Measurements from ENCODE around the gene FAS.

Gene FAS

DNA sequence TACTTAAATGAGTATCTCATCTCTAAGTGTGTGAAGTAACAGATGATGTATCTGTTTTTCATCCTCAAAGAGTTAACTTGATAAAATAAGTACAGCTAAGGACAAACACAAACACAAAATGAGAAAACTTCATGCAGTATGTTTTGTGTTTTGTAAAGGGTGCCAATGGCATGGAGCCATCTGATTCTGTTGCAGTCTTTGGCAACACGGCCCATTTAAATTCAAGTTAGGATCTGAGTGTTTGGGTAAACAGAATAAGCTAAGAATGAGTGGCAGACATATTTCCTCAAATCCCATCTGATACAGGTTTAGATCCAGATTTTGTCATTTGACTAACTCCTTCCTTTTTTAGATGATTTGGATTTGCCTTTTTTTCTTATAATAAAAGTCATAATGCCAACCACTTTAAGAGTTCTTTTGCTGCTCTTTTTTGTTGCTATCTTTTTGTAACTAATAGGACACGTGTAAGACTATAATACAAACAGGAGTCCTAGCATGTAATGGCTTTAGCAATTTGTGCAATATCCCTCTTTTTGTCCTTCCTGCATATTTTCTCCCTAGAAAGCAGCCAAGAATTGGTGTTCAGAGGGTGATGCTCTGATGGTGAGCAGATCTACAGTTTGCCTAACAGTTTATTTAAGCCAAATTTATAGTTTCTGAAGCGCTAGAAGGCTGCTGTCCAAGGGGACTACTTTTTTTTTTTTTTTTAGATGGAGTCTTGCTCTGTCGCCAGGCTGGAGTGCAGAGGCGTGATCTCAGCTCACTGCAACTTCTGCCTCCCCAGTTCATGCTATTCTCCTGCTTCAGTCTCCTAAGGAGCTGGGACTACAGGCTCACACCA is 19.2 kb upstream of the FAS start:
- DNase-seq (ENCODE audit: low spot score), result no peak

DNA sequence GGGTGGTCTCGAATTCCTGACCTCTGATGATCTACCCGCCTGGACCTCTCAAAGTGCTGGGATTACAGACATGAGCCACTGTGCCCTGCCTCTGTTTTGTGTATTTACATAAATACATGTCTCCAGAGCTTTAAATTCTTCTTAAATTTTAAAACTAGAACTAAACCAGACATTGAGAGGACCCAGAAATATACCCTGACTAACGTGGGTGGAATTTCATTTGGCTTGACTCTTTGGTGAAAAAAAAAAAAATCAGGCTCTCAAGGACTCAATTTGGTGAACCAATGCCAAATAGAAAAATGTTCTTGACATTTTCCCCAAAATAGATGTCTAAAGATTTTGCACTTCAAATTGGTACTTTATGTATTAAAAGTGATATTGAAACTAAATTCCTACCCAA is 16.6 kb upstream of the FAS start:
- no peak for DNase-seq (ENCODE audit: low spot score)

DNA sequence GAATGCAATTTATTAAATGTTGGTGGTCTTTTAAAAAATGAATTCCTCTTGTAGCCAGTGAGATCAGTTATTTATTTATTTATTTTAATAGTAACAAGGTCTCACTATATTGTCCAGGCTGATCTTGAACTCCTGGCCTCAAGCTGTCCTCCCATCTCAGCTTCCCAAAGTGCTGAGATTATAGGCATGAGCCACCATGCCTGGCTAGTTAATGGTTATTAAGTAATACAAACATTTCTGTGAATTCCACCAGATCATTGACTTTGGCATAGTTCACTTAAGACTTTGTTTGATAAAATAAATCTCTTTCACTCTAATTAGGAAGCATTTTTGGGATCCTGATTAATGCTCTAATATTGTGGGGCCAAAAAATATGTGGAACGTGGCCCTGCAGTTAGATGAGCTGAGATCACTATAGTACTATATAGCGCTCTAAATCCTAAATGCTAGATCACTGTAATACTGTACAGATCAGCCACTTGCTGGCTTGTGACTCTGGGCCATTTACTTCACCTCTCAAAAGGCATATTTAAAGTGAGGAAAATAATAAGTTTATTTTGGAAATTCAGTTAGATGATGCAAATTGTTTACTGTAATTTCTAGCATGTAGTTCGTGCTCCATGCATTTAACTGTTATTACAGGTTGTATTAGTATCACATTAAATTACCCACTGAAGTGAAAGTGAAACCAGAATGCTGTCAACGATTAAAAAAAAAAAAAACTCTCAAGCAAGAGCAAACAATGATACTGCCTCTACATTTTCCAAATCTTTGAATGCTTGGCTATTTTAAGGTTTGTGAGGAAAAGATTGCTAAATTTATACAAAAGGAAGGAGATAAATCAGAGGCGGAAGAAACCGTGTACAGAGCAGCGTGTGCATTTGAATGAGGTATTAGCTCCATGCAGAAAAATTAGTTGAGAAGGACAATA is 15.9 kb upstream of the FAS start:
- DNase-seq (ENCODE audit: low spot score), result no peak

DNA sequence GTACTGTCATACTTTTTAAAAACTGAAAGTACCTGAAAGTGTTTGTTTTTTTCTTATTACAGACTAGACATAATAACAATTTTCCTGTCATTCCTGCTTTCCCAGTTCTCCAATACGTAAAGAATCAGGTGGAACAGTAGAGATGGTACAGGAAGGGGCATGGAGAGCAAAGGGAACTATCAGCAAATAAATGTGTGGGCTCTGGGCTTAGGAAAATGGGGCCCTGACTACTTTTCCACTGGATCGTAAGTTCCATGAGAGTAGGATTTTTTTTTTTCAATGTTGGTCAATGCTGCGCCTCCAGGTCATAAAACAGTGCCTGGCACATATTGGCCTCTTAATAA is 15.2 kb upstream of the FAS start:
- no peak for DNase-seq (ENCODE audit: low spot score)

DNA sequence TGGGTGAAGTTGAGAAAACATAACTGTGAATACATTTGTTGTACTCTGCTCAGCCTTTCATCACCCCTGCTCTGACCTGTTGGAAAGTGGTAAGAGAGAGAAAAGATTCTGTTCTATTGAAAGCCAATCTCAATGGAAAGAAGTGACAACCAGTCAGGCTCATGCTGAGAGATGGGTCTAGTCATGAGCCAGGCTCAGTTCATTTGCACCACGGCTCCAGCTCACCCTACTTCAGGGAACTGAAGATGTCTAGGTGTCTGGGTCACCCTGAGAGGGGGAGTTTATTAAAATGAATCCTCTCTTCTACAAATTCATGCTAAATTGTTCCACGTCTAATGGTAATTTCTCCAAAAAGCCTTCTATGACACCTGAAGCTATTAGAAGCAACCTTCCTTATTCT is 12.1 kb upstream of the FAS start:
- DNase-seq (ENCODE audit: low spot score), result no peak

DNA sequence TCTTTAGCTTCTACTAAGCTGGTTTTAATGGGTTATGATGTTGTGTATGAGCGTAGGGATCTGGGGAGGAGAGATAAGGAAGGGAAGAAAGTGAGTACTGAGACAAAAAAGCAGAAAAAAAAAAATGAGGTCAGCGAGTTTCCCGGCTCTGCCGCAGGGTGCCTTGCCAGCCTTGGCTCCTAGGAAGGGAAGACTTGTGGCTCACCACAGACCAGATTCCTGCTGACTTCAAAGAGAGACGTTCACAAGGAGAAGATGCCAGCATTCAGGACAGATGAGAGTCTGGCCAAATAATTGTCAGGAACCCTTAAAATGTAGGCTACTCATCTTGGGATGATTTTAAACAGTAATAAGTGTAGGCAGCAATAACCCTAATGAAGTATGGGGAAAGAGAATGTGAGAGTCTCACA is 11.4 kb upstream of the FAS start:
- peak; percentile 63 for DNase-seq (ENCODE audit: low spot score)

DNA sequence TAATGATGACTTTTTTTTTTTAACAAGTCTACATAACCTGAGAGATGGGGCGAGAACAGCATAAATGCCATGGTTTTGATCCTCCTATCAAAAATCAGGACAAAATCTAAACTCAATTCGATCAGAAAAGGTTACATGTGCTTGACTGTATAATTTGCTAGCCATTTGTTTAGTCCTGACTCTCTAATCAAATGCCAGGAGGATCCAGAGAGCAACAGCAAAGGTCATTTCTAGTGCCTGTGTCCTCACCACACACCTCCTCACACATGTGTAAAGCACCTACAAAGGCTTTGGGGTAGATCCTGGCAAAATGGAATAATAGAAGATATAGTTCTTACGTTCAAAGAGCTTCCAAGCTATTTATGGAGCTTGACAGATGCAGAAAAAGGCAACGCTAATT is 11.0 kb upstream of the FAS start:
- no peak for DNase-seq (ENCODE audit: low spot score)

DNA sequence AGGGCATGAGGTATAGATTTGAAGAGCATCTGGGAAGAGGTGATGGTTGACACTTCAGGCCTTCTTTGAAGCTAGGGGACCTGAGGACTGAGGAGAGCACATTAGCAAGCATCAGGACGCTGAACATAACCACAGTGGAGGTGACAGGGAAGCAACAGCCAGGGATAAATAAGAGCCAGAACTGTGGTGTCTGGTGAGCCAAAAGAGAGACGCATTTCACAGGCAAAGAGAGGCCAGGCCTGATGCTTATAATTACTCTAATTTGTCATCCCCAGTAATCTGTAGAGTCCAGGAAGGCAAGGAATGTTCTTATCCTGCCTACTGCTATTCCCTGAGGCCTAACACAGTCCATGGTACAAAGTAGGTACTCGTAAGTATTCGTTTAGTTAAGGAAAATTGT is 10.4 kb upstream of the FAS start:
- DNase-seq (ENCODE audit: low spot score), result no peak

DNA sequence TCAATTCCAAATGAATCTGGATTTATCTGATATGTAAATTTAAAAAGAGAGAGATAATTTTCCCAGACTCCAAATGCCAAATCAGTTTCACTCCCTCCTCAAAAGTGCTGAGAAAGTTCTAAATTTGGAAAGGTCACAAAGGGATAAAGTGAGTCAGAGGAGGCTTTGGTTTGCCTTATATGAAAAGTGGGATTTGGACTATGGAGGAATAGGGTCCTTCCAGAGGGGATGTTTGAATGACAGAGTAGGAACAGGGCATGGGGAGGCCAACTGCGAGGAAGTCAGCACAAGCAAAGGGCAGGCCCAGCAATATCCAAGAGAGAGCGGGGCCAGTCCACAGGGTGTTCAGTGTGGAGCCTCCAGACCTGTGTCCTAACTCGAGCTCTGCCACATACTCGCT is 9.8 kb upstream of the FAS start:
- DNase-seq (ENCODE audit: low spot score), result no peak

DNA sequence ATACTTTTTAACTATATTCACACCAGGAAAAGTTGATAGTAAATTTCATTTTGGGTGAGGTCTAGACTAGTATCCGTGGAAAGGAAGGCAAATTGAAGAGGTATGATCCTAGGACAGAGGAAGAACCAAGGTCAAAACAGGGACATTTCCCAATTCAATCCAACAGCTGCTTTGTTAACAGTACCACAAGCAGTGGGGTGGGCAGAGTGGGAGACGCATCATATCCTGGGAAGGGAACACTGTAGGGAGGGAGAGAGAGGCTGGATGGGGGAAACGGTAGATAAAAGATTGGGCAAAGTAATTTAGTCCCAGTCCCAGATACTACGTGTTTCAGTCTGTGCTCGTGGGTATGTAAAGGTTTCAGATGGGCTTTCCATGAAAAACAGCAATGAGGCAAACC is 9.2 kb upstream of the FAS start:
- DNase-seq (ENCODE audit: low spot score), result no peak

DNA sequence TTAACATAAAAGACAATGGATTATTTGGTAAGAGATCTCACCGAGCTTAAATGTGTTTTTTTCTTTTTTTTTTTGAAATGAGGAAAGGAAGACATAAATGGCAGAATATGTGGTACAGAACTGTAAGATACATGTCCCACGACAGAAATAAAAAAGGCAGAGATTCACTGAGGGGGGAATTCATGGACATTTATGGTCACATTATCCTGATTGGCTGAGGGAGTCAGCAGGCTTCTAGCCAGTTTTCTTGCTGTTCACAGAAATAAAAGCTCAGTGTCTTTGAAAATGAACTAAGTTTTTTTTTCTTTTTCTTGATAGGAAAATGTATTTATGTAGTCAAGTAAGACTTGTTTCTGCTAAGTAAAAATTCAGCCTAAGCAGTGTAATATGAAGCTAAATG is 8.2 kb upstream of the FAS start:
- DNase-seq (ENCODE audit: low spot score), result no peak

DNA sequence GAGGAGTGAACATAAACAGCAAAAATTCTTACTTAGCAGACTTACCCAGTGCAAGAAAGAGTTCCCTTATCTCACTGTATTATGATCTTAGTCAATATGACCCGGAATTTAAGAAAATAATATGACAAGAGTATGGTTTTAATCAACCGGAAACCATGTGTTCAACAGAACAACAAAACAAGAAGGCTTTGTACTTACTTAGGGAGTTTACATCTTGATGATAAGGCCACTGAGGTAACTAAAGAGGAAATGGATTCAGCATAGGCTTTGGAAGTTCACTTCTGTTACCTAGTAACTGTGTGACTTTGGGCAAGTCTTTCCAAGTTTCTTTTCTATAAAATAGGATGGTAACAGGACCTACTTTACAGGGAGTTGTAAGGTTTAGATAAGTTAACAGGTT is 7.4 kb upstream of the FAS start:
- DNase-seq (ENCODE audit: low spot score), result no peak

DNA sequence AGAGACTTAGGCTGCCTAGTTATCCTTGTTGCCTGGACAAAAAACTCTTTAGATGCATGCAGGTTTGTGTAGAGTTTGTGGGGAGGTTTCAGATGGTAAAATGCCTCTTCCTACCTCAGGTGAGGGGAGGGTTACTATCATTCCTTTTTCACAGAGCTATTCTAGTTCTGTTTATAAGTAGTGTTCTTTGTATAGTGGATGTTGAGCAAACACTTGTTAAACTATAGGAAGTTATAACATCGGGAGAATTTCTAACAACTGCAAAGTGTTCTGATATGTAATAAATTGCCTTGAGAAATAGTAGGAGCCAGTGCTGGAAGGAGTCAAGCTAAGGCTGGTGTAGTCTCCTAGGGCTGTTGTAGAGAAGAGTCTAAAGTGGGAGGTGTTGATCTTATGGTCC is 6.7 kb upstream of the FAS start:
- DNase-seq (ENCODE audit: low spot score), result no peak

DNA sequence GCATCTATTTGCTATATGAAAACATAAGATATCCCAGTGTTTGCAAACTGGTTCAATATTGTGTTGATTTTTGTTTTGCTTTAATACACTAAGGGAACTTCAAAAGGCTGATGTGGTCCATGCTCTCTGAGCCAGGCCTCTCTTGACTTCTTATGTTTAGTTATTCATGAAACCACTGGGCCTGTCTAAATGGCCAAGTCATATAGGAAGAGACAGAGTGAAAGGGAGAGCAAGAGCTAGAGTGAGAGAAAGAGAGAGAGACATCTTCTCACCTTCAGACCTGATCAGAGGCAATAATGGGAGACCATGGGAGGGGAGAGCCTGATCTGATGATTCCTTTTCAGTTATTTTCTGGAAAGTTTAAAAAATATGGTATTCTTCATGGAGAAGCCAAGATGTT is 6.1 kb upstream of the FAS start:
- DNase-seq (ENCODE audit: low spot score), result no peak

DNA sequence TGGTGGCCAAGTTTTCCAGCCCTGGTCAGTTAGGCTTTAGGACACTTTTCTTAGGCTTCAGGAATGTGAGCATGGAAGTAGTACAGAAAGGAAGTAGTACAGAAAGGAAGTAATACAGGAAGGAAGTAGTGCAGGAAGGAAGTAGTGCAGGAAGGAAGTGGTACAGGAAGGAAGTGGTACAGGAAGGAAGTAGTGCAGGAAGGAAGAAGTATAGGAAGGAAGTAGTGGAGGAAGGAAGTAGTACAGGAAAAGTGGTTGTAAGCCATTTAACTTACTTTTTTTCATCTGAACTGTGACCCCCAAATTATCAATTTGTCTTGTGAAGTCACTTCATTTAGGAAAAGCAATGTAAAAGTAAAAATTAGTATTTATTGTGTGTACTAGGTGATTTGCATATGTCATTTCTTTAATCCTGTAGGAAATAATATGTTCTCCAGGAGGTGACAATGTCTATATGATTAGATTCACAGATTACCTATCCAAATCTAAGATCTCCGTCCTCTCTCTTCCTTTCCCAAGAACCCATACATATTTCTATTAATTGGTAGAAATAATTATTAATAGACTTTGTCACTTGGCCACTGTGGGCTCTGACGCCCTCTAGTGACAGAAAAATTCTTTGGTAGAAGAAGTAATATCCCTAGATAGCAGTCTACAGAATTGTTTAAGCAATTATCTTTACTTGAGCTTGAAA is 3.9 kb upstream of the FAS start:
- peak; percentile 62 for DNase-seq (ENCODE audit: low spot score)

DNA sequence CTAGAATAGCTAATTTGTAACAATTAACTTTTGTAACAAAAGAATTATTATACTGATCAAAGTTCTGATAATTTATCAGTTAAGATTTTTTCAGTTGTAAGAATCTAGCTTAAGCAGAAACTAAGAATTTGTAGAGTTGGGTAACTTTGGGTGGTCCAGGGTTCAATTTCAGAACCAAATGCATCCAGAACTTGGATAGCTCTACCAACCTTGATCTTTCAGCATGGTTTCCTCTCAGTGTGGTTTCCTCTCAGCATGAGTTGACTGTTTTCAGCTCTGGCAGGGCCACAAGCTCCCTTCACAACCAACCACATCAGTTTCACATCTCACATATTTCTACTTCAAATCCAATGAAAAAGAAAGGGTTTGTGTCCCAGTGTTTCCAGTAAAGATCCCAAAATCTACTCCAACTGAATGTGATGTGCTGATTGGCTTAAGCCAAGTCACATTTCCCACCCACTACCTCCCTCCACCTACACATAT is 3.3 kb upstream of the FAS start:
- no peak for DNase-seq (ENCODE audit: low spot score)

DNA sequence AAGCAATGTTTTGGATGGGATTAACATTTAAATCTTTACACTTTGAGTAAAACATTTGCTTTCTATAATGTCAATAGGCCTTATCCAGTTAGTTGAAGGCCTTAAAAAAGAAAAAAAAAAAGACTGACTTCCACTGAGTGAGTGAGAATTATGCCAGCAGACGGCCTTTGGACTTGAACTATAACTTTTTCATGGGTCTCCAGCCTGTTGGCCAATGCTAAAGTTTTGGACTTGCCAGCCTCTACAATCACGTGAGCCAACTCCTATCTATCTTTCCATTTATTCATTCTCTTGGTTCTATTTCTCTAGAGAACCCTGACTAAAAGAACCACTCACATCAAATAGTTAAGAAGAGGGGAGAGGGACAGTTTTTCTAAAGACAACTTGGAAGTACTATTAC is 2.8 kb upstream of the FAS start:
- DNase-seq (ENCODE audit: low spot score), result no peak

DNA sequence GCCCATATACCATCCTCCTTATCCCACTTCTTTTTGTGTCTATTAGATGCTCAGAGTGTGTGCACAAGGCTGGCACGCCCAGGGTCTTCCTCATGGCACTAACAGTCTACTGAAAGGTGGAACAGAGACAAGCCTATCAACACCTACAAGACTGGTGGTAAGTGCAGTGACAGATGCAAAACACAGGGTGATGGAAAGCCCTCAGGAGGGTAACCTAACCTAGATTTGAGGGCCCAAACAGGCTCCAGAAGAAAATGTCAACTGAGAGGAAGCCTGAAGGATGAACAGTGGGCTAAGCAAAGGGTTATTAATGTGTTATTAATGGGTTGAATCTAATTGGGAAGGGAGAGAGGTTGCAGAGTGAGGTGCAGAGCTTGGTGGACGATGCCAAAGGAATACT is 1.2 kb upstream of the FAS start:
- no peak for DNase-seq (ENCODE audit: low spot score)

DNA sequence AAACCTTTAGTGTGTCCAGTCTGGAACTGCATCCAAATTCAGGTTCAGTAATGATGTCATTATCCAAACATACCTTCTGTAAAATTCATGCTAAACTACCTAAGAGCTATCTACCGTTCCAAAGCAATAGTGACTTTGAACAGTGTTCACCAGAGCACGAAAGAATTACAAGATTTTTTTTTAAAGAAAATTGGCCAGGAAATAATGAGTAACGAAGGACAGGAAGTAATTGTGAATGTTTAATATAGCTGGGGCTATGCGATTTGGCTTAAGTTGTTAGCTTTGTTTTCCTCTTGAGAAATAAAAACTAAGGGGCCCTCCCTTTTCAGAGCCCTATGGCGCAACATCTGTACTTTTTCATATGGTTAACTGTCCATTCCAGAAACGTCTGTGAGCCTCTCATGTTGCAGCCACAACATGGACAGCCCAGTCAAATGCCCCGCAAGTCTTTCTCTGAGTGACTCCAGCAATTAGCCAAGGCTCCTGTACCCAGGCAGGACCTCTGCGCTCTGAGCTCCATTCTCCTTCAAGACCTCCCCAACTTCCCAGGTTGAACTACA is 694 bp upstream of the FAS start:
- peak; percentile 5 for DNase-seq (ENCODE audit: low spot score)

DNA sequence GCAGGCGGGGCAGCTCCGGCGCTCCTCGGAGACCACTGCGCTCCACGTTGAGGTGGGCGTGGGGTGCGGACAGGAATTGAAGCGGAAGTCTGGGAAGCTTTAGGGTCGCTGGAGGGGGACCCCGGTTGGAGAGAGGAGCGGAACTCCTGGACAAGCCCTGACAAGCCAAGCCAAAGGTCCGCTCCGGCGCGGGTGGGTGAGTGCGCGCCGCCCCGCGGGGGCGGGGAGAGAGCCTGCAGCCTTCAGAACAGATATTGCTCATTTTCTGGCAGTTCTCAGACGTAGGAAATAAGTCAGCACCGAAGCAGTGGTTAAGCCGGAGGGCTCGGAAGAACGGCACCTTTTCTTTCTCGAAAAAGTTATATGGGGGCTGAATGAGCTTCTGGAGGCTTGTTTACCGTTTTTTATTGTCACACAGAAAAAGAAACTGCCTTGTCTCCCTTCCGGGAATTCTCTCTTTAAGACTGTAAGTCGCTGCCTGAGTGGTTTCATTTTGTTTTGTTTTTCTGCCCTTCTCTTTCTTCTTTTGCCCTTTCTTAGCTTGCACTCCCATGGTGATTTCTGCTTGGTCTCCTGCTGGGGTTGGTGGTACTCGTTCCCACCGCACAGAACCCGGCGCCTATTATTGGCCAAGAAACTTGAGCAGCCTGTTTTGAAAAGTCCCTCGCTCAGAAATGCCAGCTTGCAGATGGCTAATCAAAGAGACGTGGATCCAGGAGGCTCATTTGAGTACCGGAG is 732 bp downstream of the FAS start:
- DNase-seq (ENCODE audit: low spot score), result peak; percentile 23

DNA sequence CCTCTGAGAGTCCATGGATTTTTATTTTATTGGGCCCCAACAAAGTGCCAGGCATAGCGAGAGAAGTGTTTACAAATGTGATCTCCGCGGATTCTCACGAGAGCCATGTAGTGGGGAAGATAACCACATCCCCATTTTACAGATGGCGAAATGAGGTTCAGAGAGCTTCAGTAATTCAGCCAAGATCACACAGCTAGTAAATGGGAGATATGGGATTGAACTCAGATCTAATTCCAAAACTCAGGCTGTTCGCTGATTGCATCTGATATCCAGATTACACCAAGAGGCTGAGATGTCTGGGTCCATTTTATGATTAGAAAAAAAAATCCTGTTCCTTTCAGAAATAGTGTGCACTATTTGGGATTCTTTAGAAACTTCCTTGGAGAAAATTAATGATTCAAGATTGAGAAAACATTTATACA is 1.3 kb downstream of the FAS start:
- DNase-seq (ENCODE audit: low spot score), result no peak

Data from cerebellar cortex (tissue), 1 donor.